NB4 (cell line): ENCODE measurements around the gene NGEF.

Experiments
- DNase-seq: peaks from one replicate; pipeline ENCODE4 v3.0.0; 2010; ENCODE audit warnings: low read depth
- H3K4me3 ChIP-seq: one replicate; pipeline ENCODE4 v1.5.1; 2011; ENCODE audit warnings: mild to moderate bottlenecking, low read depth, low read length, moderate library complexity
- CTCF ChIP-seq: IDR thresholded peaks from one replicate; pipeline ENCODE4 v1.5.1; 2012; ENCODE audit warnings: low read depth, low read length
- MAX ChIP-seq: IDR thresholded peaks from 2 replicates; pipeline ENCODE4 v1.6.1; 2011; ENCODE audit warnings: low read depth, low read length
- MYC ChIP-seq: IDR thresholded peaks from 2 replicates; pipeline ENCODE4 v1.6.1; 2011; ENCODE audit warnings: low read depth, low read length
- POLR2A ChIP-seq: IDR thresholded peaks from 2 replicates; pipeline ENCODE4 v1.6.1; 2011; ENCODE audit warnings: mild to moderate bottlenecking; ENCODE audit not compliant: insufficient read length; ENCODE audit errors: extremely low read depth

The NGEF gene

GRCh38 chr2:232974396-232974795 lies 38.7 kb downstream of the NGEF start:
- no peak for DNase-seq
- H3K4me3 ChIP-seq = no peak overlapping the region
- no peak for TF ChIP-seq MYC
- no peak for TF ChIP-seq MAX
- no peak for TF ChIP-seq POLR2A

- no peak for DNase-seq
- no peak overlapping the region for H3K4me3 ChIP-seq
- no peak for TF ChIP-seq CTCF
- no peak for TF ChIP-seq MYC
- TF ChIP-seq POLR2A = no peak
- no peak for TF ChIP-seq MAX
Measured at GRCh38 chr2:232973796-232974195, 39.3 kb downstream of the NGEF start.

GRCh38 chr2:232973011-232973735 lies 39.9 kb downstream of the NGEF start:
- H3K4me3 ChIP-seq = no peak overlapping the region
- TF ChIP-seq CTCF (no peak), MYC (no peak), POLR2A (no peak), MAX (no peak)
- DNase-seq = no peak

- TF ChIP-seq POLR2A (no peak), CTCF (no peak), MAX (no peak), MYC (no peak)
- no peak for DNase-seq
- H3K4me3 ChIP-seq = no peak overlapping the region
Measured at GRCh38 chr2:232971744-232972143, 41.3 kb downstream of the NGEF start.

GRCh38 chr2:232970051-232970450 lies 43.0 kb downstream of the NGEF start:
- no peak for DNase-seq
- no peak overlapping the region for H3K4me3 ChIP-seq
- no peak for TF ChIP-seq POLR2A
- TF ChIP-seq MYC = no peak
- no peak for TF ChIP-seq MAX
- no peak for TF ChIP-seq CTCF

GRCh38 chr2:232967474-232967873 lies 45.6 kb downstream of the NGEF start:
- TF ChIP-seq MYC (no peak), POLR2A (no peak), CTCF (no peak), MAX (no peak)
- DNase-seq = no peak
- no peak overlapping the region for H3K4me3 ChIP-seq
